ENCODE measurements around the gene PTER. TPM values are rescaled to one million over a fixed set of nuclear protein-coding genes. Genes with fewer than 3 reads are reported as not detected.

PTER gene
- total and polyA plus RNA-seq, 10 of the 15 experiments (the other 5 are each of a cell fraction or from before 2014, with no cell fraction given), result 16.0 to 31.2 (median 23.1) TPM

DNA sequence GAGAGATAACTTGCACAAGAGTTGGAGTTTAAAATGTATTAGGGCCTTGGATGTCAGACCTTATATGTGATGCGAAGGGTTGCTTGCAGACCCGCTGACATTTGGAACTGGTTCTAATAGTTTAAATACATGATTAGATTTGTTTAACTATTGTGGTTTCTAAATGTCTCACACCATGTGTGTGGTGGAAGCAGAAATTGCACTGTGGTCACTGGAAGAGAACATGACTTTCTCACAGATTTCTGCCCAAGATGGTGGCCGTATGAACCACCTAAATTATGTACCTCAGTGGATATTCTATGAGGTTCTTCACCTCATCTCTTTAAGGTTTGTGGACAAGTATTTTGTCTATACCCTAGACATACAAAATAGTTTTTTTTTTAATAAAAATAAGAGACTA, 93.0 kb downstream of the PTER start:
- Histone ChIP-seq H3K27ac (ENCODE audit: control insufficient read depth, insufficient read depth) (no peak overlapping the region), H3K4me3 (no peak overlapping the region), H4K20me1 (ENCODE audit: control insufficient read depth, insufficient read depth) (no peaks in the 10 kb centered on the region), H3K9me3 (replicated peaks; ENCODE audit: control insufficient read depth, insufficient read depth, low read length) (no peaks in the 10 kb centered on the region), H3K79me2 (ENCODE audit: control insufficient read depth, insufficient read depth, low read length) (no peaks in the 10 kb centered on the region), H3K36me3 (ENCODE audit: control insufficient read depth in 2 of 2, insufficient read depth in 2 of 2, low read length in 1 of 2) (no peaks in the 10 kb centered on the region), H3K9ac (ENCODE audit: control insufficient read depth, insufficient read depth, low read length) (no peak overlapping the region), H2AFZ (ENCODE audit: control insufficient read depth, low read depth, low read length) (no peak overlapping the region), H3K4me1 (ENCODE audit: control insufficient read depth, insufficient read depth, low read length) (no peaks in the 10 kb centered on the region), H3K27me3 (replicated peaks in 1 of 2; ENCODE audit: control insufficient read depth in 2 of 2, insufficient read depth in 2 of 2, low read length in 1 of 2) (no peaks in the 10 kb centered on the region), H3K4me2 (ENCODE audit: control insufficient read depth, insufficient read depth) (no peak overlapping the region)
- ATAC-seq (peak; percentile 50; the same call in 2 of the 3 replicates), DNase-seq (ENCODE audit: low read depth, low spot score) (no peak), FAIRE-seq (no peak)
- ChIA-PET CTCF (no interaction called here), POLR2A (no interaction called here), RAD21 (ENCODE audit: unreplicated experiment) (no interaction called here), SMC1A (ENCODE audit: uncharacterized antibody, unreplicated experiment) (interaction anchor here (0.6 to 1.4 kb wide), 3 partner anchors 203 to 277 kb away, joined by 3 read pairs; no protein-coding TSS in a partner anchor)
- in situ Hi-C loops (cut with MboI), result no loop called here
- TF ChIP-seq NFIC (IDR thresholded peaks at IDR 0.05; ENCODE audit: low read depth, low read length) (no peak), RUNX3 (IDR thresholded peaks at IDR 0.05; ENCODE audit: low read length) (peak; percentile 20; the same call in 1 of the 2 replicates)
- TF ChIP-seq, protein P1, sequence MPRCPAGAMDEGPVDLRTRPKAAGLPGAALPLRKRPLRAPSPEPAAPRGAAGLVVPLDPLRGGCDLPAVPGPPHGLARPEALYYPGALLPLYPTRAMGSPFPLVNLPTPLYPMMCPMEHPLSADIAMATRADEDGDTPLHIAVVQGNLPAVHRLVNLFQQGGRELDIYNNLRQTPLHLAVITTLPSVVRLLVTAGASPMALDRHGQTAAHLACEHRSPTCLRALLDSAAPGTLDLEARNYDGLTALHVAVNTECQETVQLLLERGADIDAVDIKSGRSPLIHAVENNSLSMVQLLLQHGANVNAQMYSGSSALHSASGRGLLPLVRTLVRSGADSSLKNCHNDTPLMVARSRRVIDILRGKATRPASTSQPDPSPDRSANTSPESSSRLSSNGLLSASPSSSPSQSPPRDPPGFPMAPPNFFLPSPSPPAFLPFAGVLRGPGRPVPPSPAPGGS (IDR thresholded peaks at IDR 0.05; ENCODE audit: borderline replicate concordance, insufficient read depth, low read depth, low read length, poor library complexity, severe bottlenecking), result no peak
- intact Hi-C loops (cut with micrococcal nuclease; ENCODE audit: unreplicated experiment), result no loop called here
- BruUV-seq (replicated peaks), result no TSS peak
- 32% methylated on average over 3 of the region's 3 CpGs for WGBS (ENCODE audit: insufficient coverage, insufficient replicate concordance, low lambda C conversion rate, missing lambda C conversion rate)

DNA sequence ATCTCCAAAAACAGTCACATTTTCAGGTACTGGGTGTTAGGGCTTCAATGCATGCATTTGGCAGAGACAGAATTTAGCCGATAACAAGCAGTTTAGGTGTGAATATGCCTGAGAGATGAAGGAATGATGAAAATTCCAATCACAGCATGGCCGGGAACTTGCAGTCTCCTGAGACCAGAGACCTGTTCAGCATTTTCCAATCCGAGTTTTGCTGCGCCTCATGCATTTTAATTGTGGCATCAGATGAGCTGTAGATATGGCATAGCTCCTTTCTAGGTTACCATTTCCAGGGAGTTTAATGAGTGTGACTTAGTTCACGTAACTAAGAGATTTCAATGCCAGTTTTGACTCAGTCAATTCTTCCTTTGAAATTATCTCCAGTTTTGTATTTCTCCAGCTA, 99.3 kb downstream of the PTER start:
- no peak overlapping the region for H2AFZ ChIP-seq (ENCODE audit: control insufficient read depth, low read depth, low read length)
- H3K27ac ChIP-seq (ENCODE audit: control insufficient read depth, insufficient read depth), result no peak overlapping the region
- DNase-seq (ENCODE audit: low read depth, low spot score) (no peak), ATAC-seq (no peak), FAIRE-seq (peak; percentile 18)
- no peaks in the 10 kb centered on the region for H3K79me2 ChIP-seq (ENCODE audit: control insufficient read depth, insufficient read depth, low read length)
- H3K9ac ChIP-seq (ENCODE audit: control insufficient read depth, insufficient read depth, low read length), result no peak overlapping the region
- no peaks in the 10 kb centered on the region for H3K9me3 ChIP-seq (replicated peaks; ENCODE audit: control insufficient read depth, insufficient read depth, low read length)
- SMC1A ChIA-PET (ENCODE audit: uncharacterized antibody, unreplicated experiment), result interaction anchor here (1.5 kb wide), 1 partner anchor 41 kb away, joined by 4 read pairs; no protein-coding TSS in a partner anchor
- H3K36me3 ChIP-seq (ENCODE audit: control insufficient read depth in 2 of 2, insufficient read depth in 2 of 2, low read length in 1 of 2), result no peaks in the 10 kb centered on the region
- no peak overlapping the region for H3K4me3 ChIP-seq
- CTCF ChIA-PET, result interaction anchor here (2.6 kb wide), 1 partner anchor 8 kb away, joined by 15 read pairs; no protein-coding TSS in a partner anchor
- H3K4me1 ChIP-seq (ENCODE audit: control insufficient read depth, insufficient read depth, low read length), result no peaks in the 10 kb centered on the region
- RAD21 ChIA-PET (ENCODE audit: unreplicated experiment), result no interaction called here
- H4K20me1 ChIP-seq (ENCODE audit: control insufficient read depth, insufficient read depth), result no peaks in the 10 kb centered on the region
- POLR2A ChIA-PET, result no interaction called here
- H3K27me3 ChIP-seq (replicated peaks in 1 of 2; ENCODE audit: control insufficient read depth in 2 of 2, insufficient read depth in 2 of 2, low read length in 1 of 2), result no peaks in the 10 kb centered on the region
- WGBS (ENCODE audit: insufficient coverage, insufficient replicate concordance, low lambda C conversion rate, missing lambda C conversion rate), result 57% methylated on average over 5 of the region's 5 CpGs
- BruUV-seq (replicated peaks), result no TSS peak
- no peak overlapping the region for H3K4me2 ChIP-seq (ENCODE audit: control insufficient read depth, insufficient read depth)
- in situ Hi-C loops (cut with MboI), result no loop called here
- intact Hi-C loops (cut with micrococcal nuclease; ENCODE audit: unreplicated experiment), result no loop called here
- TF ChIP-seq ESRRA (IDR thresholded peaks at IDR 0.05; ENCODE audit: low read length), result no peak
- TF ChIP-seq KAT2A (conservative IDR thresholded peaks at IDR 0.05; ENCODE audit: control insufficient read depth, low read depth, low read length), result no peak
- TF ChIP-seq POU2F2 (IDR thresholded peaks at IDR 0.05; ENCODE audit: borderline replicate concordance, low read depth, low read length), result no peak
- TF ChIP-seq, protein P2, sequence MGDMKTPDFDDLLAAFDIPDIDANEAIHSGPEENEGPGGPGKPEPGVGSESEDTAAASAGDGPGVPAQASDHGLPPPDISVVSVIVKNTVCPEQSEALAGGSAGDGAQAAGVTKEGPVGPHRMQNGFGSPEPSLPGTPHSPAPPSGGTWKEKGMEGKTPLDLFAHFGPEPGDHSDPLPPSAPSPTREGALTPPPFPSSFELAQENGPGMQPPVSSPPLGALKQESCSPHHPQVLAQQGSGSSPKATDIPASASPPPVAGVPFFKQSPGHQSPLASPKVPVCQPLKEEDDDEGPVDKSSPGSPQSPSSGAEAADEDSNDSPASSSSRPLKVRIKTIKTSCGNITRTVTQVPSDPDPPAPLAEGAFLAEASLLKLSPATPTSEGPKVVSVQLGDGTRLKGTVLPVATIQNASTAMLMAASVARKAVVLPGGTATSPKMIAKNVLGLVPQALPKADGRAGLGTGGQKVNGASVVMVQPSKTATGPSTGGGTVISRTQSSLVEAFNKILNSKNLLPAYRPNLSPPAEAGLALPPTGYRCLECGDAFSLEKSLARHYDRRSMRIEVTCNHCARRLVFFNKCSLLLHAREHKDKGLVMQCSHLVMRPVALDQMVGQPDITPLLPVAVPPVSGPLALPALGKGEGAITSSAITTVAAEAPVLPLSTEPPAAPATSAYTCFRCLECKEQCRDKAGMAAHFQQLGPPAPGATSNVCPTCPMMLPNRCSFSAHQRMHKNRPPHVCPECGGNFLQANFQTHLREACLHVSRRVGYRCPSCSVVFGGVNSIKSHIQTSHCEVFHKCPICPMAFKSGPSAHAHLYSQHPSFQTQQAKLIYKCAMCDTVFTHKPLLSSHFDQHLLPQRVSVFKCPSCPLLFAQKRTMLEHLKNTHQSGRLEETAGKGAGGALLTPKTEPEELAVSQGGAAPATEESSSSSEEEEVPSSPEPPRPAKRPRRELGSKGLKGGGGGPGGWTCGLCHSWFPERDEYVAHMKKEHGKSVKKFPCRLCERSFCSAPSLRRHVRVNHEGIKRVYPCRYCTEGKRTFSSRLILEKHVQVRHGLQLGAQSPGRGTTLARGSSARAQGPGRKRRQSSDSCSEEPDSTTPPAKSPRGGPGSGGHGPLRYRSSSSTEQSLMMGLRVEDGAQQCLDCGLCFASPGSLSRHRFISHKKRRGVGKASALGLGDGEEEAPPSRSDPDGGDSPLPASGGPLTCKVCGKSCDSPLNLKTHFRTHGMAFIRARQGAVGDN (IDR thresholded peaks at IDR 0.05), result no peak
- TF ChIP-seq KDM1A (IDR thresholded peaks at IDR 0.05; ENCODE audit: borderline replicate concordance), result no peak
- no peak for TF ChIP-seq HDAC2 (IDR thresholded peaks at IDR 0.05)
- TF ChIP-seq RUNX3 (IDR thresholded peaks at IDR 0.05; ENCODE audit: low read length), result no peak
- no peak for TF ChIP-seq CEBPB (IDR thresholded peaks at IDR 0.05; ENCODE audit: borderline replicate concordance in 1 of 2, low read depth in 2 of 2, low read length in 2 of 2)
- TF ChIP-seq NFIC (IDR thresholded peaks at IDR 0.05; ENCODE audit: low read depth, low read length), result no peak
- TF ChIP-seq ATF7 (IDR thresholded peaks at IDR 0.05; ENCODE audit: low read depth), result no peak
- TF ChIP-seq NRF1 (conservative IDR thresholded peaks at IDR 0.05; ENCODE audit: low read depth, low read length), result no peak
- no peak for TF ChIP-seq PAX5 (IDR thresholded peaks at IDR 0.05; ENCODE audit: borderline replicate concordance, low read depth, low read length)
- TF ChIP-seq HCFC1 (IDR thresholded peaks at IDR 0.05; ENCODE audit: low read length), result no peak
